Nephron (organoid): Measurements from ENCODE around the gene PLRG1.
A peak's percentile ranks its signal among the peaks of the same experiment; 100 is the strongest.

Source experiments
- H3K27ac Mint-ChIP-seq, 3 experiments: 2 replicates each; pipeline ENCODE4 v1.8.0; 2020; ENCODE audit warnings: mixed read lengths in 3 of 3, mild to moderate bottlenecking in 2 of 3, moderate library complexity in 1 of 3
- H3K27me3 Mint-ChIP-seq: 2 replicates; pipeline ENCODE4 v1.8.0; 2021; ENCODE audit warnings: low read depth, mild to moderate bottlenecking, moderate library complexity, mixed read lengths
- H3K36me3 Mint-ChIP-seq: 2 replicates; pipeline ENCODE4 v1.8.0; 2020; ENCODE audit warnings: low read depth, mixed read lengths
- H3K4me1 Mint-ChIP-seq: 2 replicates; pipeline ENCODE4 v1.8.0; 2020; ENCODE audit warnings: mixed read lengths
- H3K4me3 Mint-ChIP-seq, 3 experiments: 2 replicates each; pipeline ENCODE4 v1.8.0; 2020; ENCODE audit warnings: mild to moderate bottlenecking in 3 of 3, mixed read lengths in 3 of 3, moderate library complexity in 2 of 3
- H3K9me3 Mint-ChIP-seq: 2 replicates; pipeline ENCODE4 v1.8.0; 2020; ENCODE audit warnings: mixed read lengths
- CTCF ChIP-seq, 3 experiments: fragments of 200-600 bp; sonication (generic); IDR thresholded peaks; one replicate each; pipeline ENCODE4 v1.5.0; 2021; ENCODE audit warnings: antibody characterized with exemption in 3 of 3; ENCODE audit not compliant: unreplicated experiment in 3 of 3

PLRG1 gene

GRCh38 chr4:154559494-154560418 lies 9.6 kb upstream of the PLRG1 start:
- TF ChIP-seq CTCF (IDR thresholded peaks at IDR 0.05; ENCODE audit: unreplicated experiment in 3 of 3) = peak; percentile 41 to 70 (median 49)
- no peaks in the 10 kb centered on the region for H3K4me1 Mint-ChIP-seq
- H3K27ac Mint-ChIP-seq = peak overlapping the region in 1 of 3 experiments; percentile 21
- H3K9me3 Mint-ChIP-seq = no peaks in the 10 kb centered on the region
- H3K27me3 Mint-ChIP-seq = no peaks in the 10 kb centered on the region
- no peaks in the 10 kb centered on the region for H3K36me3 Mint-ChIP-seq
- no peak overlapping the region for H3K4me3 Mint-ChIP-seq

- H3K9me3 Mint-ChIP-seq = no peaks in the 10 kb centered on the region
- H3K27me3 Mint-ChIP-seq = no peaks in the 10 kb centered on the region
- no peak overlapping the region for H3K27ac Mint-ChIP-seq
- TF ChIP-seq CTCF (IDR thresholded peaks at IDR 0.05; ENCODE audit: unreplicated experiment in 3 of 3) = no peak
- H3K36me3 Mint-ChIP-seq = no peaks in the 10 kb centered on the region
- H3K4me1 Mint-ChIP-seq = no peaks in the 10 kb centered on the region
- no peak overlapping the region for H3K4me3 Mint-ChIP-seq
Observed at GRCh38 chr4:154559141-154559493, 8.9 kb upstream of the PLRG1 start.

DNA sequence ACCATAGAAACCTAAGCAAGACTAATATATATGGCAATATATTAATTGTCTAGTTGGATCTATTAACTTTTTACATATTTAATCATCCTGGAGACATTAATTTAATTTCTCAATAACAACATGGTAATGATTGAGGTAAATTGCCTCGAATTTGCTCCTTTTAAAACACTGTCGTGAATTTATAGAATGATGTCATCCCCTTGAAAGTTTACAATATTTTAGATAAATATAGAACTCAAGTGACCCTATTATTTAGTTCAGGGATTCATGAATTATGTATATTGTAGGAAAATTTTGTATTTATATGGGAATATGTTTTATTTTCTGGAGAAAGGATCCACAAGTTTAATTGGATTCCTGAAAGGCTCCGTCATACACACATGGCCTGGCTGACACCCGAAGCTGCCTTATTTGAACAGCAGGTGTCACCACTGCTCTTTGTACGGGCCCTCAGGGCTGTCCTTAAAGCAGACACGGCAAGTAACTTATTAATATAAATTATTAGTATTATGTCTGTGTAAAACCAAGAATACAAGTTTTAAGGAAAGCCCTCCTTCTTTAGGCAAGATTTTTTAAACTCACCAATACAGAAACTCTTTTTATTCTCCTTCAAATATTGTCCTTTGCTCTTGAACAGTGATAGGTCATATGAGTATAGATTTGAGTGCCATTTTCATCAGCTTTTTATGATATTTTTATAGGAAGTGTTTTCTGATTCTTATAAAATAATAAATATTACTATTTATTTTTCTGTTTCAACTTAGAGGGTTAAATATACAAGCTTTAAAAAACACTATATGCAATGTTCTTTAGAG lies 1.9 kb upstream of the PLRG1 start:
- Mint-ChIP-seq H3K4me3 (peak overlapping the region in 2 of 3 experiments; percentile 46 to 48), H3K36me3 (peaks cover 8% of the 10 kb centered on the region), H3K9me3 (no peaks in the 10 kb centered on the region), H3K27ac (no peak overlapping the region), H3K27me3 (no peaks in the 10 kb centered on the region), H3K4me1 (peaks cover 21% of the 10 kb centered on the region)
- TF ChIP-seq CTCF (IDR thresholded peaks at IDR 0.05; ENCODE audit: unreplicated experiment in 3 of 3) = peak; percentile 87 to 89 (median 89)

- peaks cover 57% of the 10 kb centered on the region for H3K36me3 Mint-ChIP-seq
- no peak overlapping the region for H3K4me3 Mint-ChIP-seq
- H3K27ac Mint-ChIP-seq = no peak overlapping the region
- H3K27me3 Mint-ChIP-seq = no peaks in the 10 kb centered on the region
- TF ChIP-seq CTCF (IDR thresholded peaks at IDR 0.05; ENCODE audit: unreplicated experiment in 3 of 3) = no peak
- peaks cover 5% of the 10 kb centered on the region for H3K9me3 Mint-ChIP-seq
- H3K4me1 Mint-ChIP-seq = peaks cover 21% of the 10 kb centered on the region
Observed at GRCh38 chr4:154545689-154546088, 4.5 kb downstream of the PLRG1 start.

- Mint-ChIP-seq H3K4me3 (no peak overlapping the region), H3K4me1 (no peaks in the 10 kb centered on the region), H3K9me3 (peaks cover 5% of the 10 kb centered on the region), H3K27ac (no peak overlapping the region), H3K27me3 (no peaks in the 10 kb centered on the region), H3K36me3 (peaks cover 74% of the 10 kb centered on the region)
- TF ChIP-seq CTCF (IDR thresholded peaks at IDR 0.05; ENCODE audit: unreplicated experiment in 3 of 3) = no peak
Observed at GRCh38 chr4:154542271-154542879, 7.8 kb downstream of the PLRG1 start.
